GM21447 (cell line): ENCODE results near the gene MYH6.
"Not testable (repeated sequence)": the region's sequence is repeated elsewhere in the genome, so short reads cannot be mapped to it uniquely, and the experiment has no call there.

Source experiments
- ATAC-seq: cut with Tn5 transposase; IDR thresholded peaks from one replicate; pipeline ENCODE4 v1.9.1; 2021; ENCODE audit not compliant: unreplicated experiment

MYH6 gene

DNA sequence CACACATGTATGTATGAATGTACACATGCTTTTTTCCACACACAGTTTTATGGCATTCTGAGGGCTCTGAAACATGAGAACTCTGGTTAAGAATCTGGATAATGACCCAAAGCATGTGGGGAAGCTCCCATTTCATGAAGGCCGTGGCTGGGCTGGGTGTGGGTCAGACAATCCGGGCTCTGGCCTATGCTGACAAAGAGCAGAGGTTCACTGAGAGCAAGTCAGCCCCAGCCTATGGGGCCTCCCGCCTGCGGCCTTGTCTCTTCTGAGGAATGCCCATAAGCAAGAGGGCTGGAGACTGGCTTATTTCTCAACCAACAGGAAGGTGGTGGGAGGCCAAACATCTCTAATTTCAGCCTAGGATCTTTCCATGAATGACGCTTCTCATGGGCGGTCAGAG, 8.5 kb downstream of the MYH6 start:
- ATAC-seq: no peak

DNA sequence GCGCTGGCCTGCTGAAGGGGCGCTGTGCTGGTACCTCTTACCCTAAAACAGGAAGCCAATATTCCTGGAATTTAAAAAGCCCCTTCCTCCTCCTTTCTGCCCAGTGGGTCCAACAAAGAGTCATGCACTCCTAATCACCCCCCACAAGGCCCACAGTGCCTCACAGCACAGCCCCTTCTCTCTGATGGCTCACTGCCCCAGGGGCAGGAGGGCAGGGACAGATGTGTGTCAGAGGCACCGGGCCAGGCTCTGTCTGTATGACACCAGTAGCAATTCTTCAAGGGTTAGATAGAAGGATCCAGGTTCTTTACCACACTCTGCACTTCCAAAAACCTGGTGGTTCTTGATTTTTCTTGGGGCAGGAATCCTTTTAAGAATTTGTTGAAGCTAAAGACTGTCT, 8.9 kb downstream of the MYH6 start:
- ATAC-seq: no peak

DNA sequence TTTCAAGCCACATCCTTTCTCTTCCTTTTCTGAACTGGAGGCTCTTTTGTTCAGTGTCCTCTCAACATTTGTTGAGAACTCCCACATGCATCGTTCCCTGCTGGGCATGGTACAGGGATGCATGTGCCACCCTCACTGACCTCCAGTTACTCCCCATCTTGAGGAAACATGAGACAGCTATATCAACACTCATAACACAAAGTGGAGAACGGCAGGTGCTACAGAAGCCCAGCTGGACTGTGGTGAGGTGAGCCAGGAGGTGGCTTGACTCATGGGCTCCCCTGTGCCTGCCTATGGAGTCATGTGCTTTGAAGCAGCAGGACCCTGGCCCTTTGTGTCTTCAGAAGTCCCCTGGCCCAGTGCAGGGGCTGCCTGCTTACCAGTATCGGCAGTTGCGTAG, 9.7 kb downstream of the MYH6 start:
- ATAC-seq: no peak

DNA sequence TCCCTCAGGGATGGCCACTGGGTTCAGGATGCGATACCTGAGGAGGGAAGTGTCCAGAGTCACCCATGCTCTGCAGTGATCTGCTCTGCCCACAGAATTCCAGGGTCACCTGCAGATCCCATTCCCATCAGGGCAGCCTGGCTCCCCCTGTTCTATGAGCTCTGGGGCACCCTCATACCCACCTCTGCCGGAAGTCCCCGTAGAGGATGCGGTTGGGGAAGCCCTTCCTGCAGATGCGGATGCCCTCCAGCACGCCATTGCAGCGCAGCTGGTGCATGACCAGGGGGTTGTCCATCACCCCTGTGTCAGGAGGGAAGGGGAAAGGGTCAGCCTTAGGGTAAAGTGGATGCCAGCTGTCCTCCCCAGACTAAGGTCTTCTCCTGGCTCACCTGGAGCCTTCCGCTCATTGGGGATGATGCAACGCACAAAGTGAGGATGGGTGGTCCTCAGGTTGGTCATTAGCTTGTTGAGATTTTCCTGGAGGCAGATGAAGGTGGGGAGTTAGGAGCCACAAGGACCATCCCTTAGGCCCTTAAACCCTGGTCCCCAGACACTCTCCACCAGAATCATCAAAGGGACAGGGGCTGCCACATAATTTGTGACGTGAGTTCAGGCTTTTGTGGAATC, 11.2 kb downstream of the MYH6 start:
- no peak for ATAC-seq

DNA sequence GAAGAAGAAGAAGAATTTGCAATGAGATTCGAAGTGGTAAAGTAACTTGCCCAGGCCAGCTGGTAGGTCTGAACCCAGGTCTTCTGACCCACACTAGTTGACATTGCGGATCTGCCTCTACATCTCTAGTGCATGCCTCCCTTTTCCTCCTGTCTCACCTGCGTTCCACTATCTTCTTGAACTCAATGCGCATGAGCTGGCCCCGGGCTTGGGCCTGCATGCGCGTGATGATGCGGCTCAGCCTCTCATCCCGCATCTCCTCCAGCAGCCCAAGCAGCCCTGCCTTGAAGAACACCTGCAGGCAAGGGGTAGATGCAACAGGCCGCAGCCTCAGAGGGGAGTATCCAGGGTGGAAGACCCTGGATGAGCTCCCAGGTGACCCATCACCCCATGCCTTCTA, 11.9 kb downstream of the MYH6 start:
- ATAC-seq: no peak

DNA sequence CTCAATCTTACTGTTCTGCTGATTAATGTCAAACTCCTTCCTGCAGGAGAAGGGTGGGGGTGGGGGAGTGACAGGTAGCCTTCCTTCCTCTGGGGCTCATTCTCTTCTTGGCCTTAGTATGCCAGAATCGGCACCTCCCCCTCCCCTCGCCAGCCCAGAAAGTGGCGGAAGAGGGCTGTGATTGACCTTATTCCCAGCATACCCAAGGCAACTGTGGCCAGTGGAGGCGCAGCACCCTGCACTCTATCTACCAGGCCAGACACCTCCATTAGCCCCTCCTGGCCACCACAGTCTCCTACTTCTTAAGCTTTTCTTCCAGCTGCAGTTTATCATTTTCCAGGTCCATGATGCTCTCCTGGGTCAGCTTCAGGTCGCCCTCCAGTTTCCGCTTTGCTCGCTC, 15.5 kb downstream of the MYH6 start:
- no peak for ATAC-seq

DNA sequence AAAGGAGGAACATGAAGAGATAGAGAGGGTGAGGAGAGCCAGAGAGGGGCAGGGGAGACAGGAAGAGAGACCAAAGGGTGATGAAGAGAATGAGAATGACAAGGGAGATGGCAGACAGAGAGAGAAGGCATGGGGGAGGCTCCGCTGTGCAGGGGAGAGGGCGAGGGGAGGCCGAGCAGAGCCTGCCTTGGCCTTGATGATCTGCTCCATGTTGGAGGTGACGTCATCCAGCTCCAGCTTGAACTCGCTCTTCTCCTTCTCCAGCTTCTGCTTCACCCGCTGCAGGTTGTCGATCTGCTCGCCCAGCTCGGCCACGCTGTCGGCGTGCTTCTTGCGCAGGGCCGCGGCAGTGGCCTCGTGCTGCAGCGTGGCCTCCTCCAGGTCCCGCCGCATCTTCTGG, 18.2 kb downstream of the MYH6 start:
- not testable (repeated sequence) for ATAC-seq

DNA sequence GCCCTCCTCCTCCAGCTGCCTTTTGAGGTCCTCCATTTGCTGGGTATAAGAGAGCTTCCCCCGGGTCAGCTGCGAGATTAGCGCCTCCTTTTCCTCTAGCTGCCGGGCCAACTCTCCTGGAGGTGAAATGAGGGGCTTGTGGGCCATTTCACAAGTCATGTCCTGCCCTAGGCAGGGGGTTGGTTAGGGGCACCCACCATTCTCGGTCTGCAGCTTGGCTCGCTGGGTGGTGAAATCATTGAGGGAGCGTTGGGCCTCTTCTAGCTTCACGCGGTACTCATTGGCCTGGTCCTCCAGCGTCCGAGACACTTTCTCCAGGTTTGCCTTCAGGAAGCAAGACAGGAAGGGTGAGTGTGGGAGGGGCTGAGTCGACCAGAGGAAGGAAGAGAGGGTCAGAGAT, 18.7 kb downstream of the MYH6 start:
- ATAC-seq: no peak

DNA sequence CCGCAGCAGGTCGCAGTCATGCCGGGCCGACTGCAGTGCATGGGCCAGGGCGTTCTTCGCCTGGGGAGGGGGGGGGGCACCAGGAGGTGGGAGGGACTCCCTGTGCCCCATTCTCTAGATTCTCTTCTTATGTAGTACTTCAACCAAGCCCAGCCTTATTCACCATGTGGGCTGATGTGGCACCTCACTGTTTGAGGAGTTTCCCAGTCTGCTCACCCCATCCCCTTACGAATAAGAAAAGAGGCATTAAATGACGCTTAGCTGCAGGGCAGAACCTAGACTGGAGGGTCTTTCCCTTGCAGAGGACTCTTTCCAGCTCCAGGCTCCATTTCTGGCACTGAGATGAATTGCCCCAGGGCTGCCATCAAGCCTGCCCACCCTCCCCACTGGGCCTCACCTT, 19.1 kb downstream of the MYH6 start:
- no peak for ATAC-seq

DNA sequence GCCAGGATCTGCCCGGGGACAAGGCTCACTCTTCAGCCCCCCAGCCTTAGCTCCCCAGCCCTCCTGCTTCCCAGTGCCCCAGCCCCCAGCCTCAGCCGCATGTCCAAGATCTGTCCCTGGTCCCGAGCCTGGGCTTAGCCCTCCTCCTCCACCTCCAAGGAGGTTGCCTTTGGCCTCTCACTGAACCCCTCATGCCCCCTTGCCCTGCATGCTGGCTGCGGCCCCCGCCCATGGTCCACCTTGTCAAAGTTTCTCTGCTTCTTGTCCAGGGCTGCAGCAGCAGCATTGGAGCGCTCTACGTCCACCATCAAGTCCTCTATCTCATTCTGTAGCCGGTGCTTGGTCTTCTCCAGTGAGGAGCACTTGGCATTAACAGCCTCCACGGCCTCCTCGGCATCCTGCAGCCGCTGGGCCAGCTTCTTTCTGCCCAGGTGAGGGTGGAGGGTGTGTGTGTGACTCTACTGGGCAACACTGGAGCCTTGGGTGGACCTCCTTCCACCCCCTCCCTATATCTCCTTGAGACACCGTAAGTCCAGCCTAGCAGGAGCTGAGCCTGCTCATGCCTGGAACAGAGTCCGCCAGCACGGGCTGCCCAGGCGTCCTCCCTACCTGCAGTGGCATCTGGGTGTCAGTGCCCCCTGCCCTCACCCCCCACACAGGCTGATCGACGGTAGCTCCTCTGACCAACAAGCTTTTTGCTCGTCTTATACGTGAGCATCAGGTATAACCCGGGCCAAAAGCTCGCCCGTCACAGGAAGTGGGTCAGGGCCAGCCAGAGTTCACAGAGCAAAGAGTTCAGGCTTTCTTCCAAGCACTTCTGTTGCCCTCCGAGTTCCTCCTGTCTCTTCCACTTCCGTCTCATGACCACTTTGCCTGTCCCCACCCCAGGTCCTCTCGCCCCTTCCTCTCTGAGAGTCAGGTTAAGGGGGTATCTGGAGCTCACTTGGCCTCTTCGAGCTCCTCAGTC, 19.9 kb downstream of the MYH6 start:
- no peak for ATAC-seq

DNA sequence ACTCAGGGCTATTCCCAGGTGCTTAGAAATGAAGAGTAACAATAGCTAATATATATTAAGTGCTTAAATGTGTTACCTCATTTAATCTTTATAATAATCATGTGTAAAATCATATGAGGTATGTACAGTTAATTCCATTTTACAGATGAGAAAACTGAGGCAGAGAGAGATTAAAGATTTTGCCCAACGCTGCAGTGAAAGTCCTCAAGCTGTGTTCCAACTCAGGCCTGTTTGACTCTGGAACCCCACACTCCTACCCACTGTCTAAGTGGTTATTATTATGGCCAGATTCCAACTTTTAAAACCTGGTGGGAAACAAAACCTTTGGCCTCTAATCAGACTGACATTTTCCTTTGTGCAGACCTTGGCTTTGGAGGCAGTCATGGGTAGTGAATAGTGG, 21.1 kb downstream of the MYH6 start:
- ATAC-seq: no peak

DNA sequence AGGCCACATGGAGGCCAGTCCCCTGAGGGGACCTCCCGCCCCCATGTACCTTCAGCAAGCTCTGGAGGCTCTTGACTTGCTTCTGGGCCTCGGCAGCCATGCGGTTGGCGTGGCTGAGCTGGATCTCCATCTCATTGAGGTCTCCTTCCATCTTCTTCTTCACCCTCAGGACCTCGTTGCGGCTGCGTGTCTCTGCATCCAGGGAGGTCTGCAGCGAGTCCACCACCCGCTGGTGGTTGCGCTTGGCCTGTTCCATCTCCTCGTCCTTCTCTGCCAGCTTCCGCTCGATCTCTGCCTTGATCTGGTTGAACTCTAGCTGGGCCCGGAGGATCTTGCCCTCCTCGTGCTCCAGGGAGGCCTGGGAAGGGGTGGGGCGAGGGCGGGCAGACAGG, 21.8 kb downstream of the MYH6 start:
- not testable (repeated sequence) for ATAC-seq

DNA sequence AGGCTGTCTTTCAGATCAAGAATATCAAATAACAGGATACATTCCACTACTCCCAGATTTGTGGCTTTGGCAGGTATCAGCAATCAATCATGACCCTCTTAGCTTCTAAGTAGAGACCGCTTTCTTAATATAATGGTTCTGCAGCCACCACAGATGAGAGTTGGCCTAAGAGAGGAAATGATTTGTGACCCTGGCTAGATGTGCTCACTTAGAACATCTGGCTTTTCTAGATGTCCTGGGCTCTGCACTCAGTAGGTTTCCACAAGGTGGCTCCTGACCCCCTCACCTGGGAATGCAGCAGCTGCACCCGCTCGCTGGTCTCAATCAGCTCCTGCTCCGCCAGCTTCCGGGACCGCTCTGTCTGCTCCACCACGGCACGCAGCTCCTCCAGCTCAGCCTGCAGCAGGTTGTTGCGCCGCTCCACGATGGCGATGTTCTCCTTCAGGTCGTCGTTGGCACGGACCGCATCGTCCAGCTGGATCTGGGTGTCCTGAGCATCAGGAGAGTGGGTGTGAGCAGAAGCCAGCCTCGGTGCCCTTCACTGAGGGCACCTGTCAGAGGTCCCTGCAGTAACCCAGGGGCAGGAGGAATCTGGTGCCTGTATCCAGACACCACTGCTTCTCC, 22.3 kb downstream of the MYH6 start:
- no peak for ATAC-seq

DNA sequence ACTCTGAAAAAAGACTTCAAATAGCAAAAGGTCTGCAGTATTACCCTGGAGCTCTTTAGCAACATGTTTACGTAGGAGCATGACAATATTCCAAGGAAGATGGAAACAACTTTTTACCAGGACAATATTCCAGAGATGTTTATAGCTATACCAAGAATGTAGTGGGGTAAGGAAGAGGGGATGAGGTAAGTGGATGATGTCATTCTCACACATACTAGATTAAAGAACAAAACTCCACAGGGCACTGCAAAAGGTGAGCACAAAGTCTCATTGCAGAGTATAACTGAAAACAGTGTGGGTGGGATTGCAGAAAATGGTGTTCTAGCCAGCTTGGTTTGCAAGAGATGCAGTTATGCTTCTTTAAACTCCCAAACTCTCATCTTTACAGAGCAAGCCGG, 22.8 kb downstream of the MYH6 start:
- no peak for ATAC-seq

DNA sequence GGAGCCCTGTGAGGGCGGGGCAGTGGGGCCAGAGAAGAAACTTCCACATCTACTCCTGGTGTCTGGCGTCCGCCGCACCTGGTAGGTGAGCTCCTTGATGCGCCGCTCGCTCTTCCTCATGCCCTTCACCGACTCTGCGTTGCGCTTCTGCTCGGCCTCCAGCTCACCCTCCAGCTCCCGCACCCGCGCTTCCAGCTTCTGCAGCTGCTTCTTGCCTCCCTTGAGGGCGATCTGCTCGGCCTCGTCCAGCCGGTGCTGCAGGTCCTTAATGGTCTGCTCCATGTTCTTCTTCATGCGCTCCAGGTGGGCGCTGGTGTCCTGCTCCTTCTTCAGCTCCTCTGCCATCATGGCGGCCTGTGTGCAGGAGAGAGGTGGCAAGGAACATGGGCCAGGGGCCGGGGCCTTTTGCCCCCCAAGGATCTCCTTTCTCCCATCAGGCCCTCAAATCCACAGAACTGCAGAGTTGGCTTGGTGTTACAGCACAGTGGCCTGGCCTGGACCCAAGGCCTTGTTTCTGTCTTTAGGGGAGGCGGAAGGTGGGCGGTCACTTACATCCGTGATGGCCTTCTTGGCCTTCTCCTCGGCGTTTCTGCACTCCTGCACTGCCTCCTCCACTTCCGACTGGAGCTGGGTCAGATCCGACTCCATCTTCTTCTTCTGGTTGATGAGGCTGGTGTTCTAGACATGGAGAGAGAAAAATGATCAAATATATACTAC, 23.6 kb downstream of the MYH6 start:
- no peak for ATAC-seq

DNA sequence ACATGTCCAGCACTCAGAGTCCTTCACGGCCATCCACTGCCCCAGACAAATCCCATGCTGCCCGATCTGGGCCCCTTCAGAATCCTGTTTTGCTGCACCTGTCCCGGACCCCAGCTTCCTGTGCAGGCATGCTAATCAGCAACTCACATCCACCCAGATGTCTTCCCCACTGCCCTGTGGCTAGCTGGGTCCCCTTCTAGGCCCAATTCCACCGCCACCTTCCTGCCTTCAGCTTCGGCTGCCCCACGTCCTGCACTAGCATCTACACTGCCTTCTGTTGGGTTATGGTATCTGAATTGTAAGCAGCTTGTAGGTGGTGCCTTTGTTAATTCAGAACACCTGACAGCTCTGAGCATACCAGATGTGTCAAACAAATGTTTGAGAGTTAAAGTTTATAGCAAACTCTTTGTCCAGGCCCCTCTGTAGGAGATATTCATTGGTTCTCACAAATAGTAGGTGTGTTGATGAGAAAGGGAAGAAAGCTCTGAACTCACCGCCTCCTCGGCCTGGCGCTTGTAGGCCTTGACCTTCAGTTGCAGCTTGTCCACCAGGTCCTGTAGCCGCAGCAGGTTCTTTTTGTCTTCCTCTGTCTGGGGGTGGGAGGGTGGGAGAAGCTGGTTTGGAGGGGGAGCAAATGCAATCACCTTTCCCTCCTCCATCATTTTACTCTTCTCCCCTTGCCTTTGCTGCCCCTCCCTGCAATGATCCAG, 25.2 kb downstream of the MYH6 start:
- ATAC-seq: no peak

DNA sequence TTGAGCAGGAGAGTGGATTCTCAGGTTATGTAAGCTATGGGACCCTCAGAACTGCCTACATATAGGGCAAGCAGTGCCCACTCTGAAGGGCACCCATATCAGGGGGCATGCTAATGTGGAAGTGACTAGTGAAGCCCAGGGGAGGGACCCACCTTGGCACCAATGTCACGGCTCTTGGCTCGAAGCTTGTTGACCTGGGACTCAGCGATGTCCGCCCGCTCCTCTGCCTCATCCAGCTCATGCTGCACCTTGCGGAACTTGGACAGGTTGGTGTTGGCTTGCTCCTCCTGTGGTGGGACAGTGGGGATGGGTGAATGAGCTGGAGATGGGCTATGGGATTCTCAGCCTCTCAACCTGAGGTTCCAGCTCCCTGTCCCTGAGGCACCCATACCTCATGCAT, 25.8 kb downstream of the MYH6 start:
- no peak for ATAC-seq

DNA sequence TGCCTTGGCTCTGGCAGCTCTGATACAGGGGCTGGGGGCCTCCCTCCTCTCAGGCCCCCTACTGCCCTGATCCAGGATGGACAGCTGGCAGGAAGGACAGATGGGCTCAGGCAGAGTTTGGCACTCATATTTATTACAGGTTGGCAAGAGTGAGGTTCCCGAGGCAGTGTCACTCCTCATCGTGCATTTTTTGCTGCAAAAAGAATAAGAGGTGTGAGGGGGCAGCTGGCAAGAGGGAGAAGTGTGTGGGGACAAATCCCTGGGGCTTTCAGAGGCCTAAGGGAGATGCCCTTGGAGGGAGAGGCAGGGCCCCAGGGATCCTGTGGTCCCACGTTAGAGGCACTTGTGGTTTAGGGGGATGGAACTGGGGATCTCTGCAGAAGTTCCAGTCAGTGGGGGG, 26.2 kb downstream of the MYH6 start:
- no peak for ATAC-seq

DNA sequence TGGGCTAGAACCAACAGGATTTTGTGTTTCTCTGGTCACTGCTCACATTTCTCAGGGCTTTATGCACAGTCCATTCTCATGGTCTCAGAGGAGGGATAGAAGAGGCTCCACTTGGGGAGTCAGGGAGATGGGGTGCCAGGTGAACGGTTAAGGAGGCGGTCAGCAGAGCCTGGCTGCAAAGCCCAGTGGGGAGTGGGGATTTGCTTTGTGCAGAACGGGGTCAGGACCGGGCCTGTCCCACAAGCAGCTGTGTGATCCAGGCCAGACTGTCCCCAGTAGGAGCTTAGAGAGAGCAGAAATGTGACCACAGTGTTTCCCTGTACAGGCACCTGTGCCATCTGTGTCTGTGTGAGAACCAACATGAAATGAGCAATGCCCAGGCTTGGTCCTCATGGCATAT, 27.1 kb downstream of the MYH6 start:
- ATAC-seq: no peak

DNA sequence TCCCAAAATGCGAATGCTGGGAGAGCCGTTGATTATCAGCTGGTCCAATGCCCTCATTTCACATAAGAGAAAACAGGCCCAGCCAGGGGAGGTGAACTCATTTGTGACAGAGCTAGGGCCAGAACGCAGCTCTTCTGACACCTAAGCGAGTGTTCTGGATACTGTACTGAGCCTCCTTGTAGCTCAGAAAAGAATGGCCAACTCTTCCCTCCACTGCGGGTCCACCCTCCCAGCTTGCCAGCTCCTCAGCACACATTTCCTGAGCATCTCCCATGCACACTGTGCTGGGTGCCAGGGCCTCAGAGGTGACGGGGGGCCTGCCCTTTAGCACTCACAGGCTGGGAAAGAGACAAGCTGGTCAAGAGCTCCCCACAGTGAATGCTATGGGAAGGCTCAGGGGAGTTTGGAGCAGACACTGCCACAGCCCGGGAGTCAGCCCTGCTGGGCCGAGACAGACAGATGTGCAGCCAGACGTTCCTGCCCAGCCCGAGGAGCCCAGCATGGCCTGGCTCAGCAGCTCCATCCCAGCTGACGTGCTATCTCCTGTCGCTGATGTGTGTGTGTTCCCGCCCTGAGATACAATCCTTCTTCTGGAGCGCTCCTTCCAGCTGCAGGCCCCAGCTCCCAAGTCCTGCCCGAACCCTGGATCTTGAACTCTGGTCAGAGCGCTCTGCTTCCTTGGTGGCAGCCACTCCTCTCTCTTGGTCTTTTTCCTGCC, 27.7 kb downstream of the MYH6 start:
- no peak for ATAC-seq
